T-helper 1 cell treated with Interleukin-12 subunit alpha and Interleukin-12 subunit beta and Interleukin-4 antibody, amounts not matched to agents 30 μg/mL and 1 μg/mL, for 36 hours (primary cell): ENCODE measurements around the gene VTA1.
"Not testable (repeated sequence)": the region's sequence is repeated elsewhere in the genome, so short reads cannot be mapped to it uniquely, and the experiment has no call there.

ENCODE experiments used
- H3K27ac Mint-ChIP-seq: one replicate; pipeline ENCODE4 v1.8.0; 2021; ENCODE audit warnings: mild to moderate bottlenecking, mixed read lengths
- H3K27me3 Mint-ChIP-seq: one replicate; pipeline ENCODE4 v1.8.0; 2021; ENCODE audit warnings: low read depth, mixed read lengths
- H3K36me3 Mint-ChIP-seq: one replicate; pipeline ENCODE4 v1.8.0; 2021; ENCODE audit warnings: low read depth, mixed read lengths
- H3K4me1 Mint-ChIP-seq: one replicate; pipeline ENCODE4 v1.8.0; 2021; ENCODE audit warnings: low read depth, mixed read lengths
- H3K4me3 Mint-ChIP-seq: one replicate; pipeline ENCODE4 v1.8.0; 2021; ENCODE audit warnings: mild to moderate bottlenecking, moderate library complexity, mixed read lengths
- H3K9me3 Mint-ChIP-seq: one replicate; pipeline ENCODE4 v1.8.0; 2021; ENCODE audit warnings: mixed read lengths

The VTA1 gene

DNA sequence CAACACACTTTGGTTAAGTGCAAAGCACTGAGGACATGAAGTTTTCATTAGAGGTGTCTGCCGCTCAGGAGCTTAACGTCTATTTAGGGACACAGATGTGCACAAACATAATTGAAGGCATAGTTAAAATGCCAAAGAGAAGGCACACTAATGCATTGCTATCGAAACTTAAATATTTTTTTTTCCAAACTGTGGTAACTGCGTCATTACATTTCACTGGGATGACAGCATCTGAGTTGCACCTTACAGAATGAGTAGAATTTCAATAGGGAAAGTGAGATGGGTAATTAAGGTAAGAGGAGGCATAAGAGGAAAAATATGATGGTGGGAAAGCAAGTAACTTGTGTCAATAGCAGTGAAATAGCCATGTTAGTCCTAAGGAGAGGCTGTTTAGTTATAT lies 79.7 kb downstream of the VTA1 start:
- no peak overlapping the region for H3K4me3 Mint-ChIP-seq
- no peaks in the 10 kb centered on the region for H3K27me3 Mint-ChIP-seq
- no peaks in the 10 kb centered on the region for H3K36me3 Mint-ChIP-seq
- no peaks in the 10 kb centered on the region for H3K4me1 Mint-ChIP-seq
- H3K9me3 Mint-ChIP-seq, result no peaks in the 10 kb centered on the region
- no peak overlapping the region for H3K27ac Mint-ChIP-seq

DNA sequence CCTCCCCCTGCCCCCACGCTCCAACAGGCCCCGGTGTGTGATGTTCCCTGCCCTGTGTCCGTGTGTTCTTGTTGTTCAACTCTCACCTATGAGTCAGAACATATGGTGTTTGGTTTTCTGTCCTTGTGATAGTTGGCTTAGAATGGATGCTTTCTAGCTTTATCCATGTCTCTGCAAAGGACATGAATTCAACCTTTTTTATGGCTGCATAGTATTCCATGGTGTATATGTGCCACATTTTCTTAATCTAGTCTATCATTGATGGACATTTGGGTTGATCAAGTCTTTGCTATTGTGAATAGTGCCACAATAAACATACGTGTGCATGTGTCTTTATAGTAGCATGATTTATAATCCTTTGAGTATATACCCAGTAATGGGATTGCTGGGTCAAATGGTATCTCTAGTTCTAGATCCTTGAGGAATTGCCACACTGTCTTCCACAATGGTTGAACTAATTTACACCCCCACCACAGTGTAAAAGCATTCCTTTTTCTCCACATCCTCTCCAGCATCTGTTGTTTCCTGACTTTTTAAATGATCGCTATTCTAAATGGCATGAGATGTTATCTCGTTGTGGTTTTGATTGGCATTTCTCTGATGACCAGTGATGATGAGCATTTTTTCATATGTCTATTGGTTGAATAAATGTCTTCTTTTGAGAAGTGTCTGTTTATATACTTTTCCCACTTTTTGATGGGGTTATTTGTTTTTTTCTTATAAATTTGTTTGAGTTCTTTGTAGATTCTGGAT lies 82.6 kb downstream of the VTA1 start:
- not testable (repeated sequence) for H3K9me3 Mint-ChIP-seq, H3K36me3 Mint-ChIP-seq, H3K27me3 Mint-ChIP-seq, H3K4me3 Mint-ChIP-seq, H3K4me1 Mint-ChIP-seq, H3K27ac Mint-ChIP-seq

DNA sequence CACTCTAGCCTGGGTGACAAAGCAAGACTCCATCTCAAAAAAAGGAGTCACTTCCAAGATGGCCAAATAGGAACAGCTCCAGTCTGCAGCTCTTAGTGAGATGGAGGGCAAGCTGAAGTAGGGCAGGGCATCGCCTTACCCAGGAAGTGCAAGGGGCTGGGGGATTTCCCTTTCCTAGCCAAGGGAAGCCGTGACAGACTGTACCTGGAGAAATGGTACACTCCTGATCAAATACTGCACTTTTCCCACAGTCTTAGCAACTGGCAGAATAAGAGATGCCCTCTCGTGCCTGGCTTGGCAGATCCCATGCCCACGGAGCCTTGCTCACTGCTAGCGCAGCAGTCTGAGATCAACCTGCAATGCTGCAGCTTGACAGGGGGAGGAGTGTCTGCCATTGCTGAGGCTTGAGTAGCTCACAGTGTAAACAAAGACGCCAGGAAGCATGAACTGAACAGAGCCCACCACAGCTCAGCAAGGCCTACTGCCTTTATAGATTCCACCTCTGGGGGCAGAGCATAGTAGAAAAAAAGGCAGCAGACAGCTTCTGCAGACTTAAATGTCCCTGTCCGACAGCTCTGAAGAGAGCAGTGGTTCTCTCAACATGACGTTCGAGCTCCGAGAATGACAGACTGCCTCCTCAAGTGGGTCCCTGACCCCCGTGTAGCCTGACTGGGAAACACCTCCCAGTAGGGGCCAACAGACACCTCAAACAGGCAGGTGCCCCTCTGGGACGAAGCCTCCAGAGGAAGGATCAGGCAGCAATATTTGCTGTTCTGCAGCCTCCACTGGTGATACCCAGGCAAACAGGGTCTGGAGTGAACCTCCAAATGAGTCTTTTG lies 85.4 kb downstream of the VTA1 start:
- not testable (repeated sequence) for H3K9me3 Mint-ChIP-seq, H3K27me3 Mint-ChIP-seq, H3K4me1 Mint-ChIP-seq, H3K36me3 Mint-ChIP-seq, H3K27ac Mint-ChIP-seq, H3K4me3 Mint-ChIP-seq

DNA sequence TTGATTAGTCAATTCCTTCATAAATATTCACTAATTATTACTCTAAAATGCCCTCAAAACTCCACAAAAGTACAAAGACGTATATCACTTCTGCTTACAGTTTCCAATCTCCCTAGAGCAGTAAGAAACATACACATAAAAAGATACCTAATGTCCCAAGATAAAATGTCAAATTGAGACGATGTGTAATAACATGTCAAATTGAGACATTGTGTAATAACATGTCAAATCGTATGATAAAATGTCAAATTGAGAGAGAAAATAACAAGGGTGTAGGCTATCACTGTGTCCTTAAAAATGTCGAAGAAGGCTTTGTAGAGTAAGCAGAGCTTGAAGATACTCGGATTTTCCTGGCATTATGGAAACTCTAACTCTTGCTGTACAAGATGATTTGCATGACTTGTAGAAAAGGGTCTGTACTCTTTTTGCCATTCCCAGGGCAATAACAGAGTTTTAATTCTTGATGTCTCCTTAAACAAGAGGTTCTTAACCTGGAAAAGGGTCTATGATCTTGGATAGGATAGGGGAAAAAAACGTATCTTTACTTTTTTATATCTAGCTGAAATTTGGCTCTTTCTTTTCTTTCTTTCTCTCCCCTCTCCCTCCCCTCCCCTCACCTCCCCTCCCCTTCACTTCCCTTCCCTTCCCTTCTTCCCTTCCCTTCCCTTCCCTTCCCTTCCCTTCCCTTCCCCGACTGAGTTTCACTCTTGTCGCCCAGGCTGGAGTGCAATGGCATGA lies 87.1 kb downstream of the VTA1 start:
- Mint-ChIP-seq H3K27me3 (peaks cover 4% of the 10 kb centered on the region), H3K4me1 (no peaks in the 10 kb centered on the region), H3K4me3 (no peak overlapping the region), H3K9me3 (no peaks in the 10 kb centered on the region), H3K36me3 (no peaks in the 10 kb centered on the region), H3K27ac (no peak overlapping the region)

DNA sequence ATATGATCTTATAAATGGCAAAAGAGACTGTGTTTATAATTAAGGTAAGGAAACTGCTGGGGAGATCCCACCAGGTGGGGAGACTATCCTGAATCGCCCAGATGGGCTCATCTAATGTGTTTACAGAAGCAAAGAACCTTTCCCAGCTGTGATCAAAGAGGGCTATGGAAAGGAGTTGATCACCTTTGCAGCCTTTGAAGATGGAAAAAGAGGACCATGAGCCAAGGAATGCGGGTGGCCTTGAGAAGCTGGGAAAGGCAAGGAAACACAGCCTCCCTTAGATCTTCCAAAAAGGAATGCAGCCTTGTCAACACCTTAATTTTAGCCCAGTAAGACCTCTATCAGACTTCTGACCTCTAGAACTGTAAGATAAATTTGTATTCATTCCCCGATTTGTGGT lies 88.2 kb downstream of the VTA1 start:
- no peaks in the 10 kb centered on the region for H3K36me3 Mint-ChIP-seq
- H3K4me3 Mint-ChIP-seq, result no peak overlapping the region
- H3K4me1 Mint-ChIP-seq, result no peaks in the 10 kb centered on the region
- peaks cover 4% of the 10 kb centered on the region for H3K27me3 Mint-ChIP-seq
- H3K9me3 Mint-ChIP-seq, result no peaks in the 10 kb centered on the region
- H3K27ac Mint-ChIP-seq, result no peak overlapping the region

DNA sequence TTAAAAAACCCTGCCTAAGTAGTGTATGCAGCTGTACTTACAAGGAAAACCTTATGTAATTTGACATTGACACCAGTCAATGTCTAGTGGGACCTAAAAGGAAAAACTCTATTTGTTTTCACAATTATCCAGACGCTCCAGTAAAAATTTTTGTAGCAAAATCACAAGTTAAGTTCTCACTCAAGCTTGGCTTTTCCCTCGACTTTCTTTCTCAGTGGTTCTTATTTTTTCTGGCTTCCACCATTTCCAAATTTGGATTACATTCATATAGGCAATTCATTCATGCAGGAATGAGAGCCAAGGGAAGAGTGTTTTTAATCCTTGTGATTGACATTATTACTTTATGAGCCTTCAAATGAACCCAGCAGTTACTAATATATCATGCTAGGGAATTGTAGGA lies 88.7 kb downstream of the VTA1 start:
- H3K4me3 Mint-ChIP-seq, result no peak overlapping the region
- no peaks in the 10 kb centered on the region for H3K9me3 Mint-ChIP-seq
- H3K27me3 Mint-ChIP-seq, result peaks cover 4% of the 10 kb centered on the region
- H3K4me1 Mint-ChIP-seq, result no peaks in the 10 kb centered on the region
- H3K27ac Mint-ChIP-seq, result no peak overlapping the region
- no peaks in the 10 kb centered on the region for H3K36me3 Mint-ChIP-seq

DNA sequence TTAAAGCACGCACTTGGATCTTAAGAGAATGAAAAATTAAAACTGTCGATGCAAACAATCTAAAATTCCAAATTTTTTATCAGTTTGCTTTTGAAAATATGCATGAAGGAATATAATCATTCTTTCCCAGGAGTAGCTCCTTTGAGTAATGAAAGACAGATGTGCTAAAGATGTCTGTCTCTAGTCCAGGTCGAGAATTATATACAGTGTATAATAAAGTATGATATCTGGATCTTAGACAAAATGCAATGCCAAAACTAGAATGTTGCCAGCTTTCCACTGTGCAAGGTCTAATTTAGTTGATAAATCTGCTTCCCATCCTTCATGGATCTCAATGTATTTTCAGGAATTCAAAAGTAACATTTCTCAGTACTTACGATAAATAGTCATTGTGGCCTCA lies 89.6 kb downstream of the VTA1 start:
- no peaks in the 10 kb centered on the region for H3K4me1 Mint-ChIP-seq
- no peaks in the 10 kb centered on the region for H3K36me3 Mint-ChIP-seq
- H3K27ac Mint-ChIP-seq, result no peak overlapping the region
- no peaks in the 10 kb centered on the region for H3K9me3 Mint-ChIP-seq
- no peak overlapping the region for H3K4me3 Mint-ChIP-seq
- peaks cover 4% of the 10 kb centered on the region for H3K27me3 Mint-ChIP-seq

DNA sequence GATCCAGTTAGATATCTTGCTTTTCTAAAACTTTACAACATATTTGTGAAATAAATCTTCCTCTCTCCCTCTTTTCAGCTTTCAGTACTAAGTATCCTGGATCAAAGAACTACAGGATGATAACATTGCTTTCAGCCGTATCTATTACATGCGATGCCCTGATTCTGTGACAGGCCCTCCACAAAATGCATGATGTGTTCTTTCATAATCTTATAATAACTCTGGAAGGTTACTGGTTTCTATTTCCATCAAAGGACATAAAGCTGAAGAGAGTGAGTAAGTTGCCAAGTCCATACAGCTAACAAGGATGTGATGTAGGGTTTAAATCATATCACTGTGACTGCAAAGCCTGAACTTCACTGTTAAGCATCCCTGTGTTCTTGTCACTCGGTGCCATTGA lies 91.8 kb downstream of the VTA1 start:
- H3K27me3 Mint-ChIP-seq, result peaks cover 4% of the 10 kb centered on the region
- no peaks in the 10 kb centered on the region for H3K4me1 Mint-ChIP-seq
- H3K9me3 Mint-ChIP-seq, result no peaks in the 10 kb centered on the region
- H3K36me3 Mint-ChIP-seq, result no peaks in the 10 kb centered on the region
- H3K4me3 Mint-ChIP-seq, result no peak overlapping the region
- H3K27ac Mint-ChIP-seq, result no peak overlapping the region

DNA sequence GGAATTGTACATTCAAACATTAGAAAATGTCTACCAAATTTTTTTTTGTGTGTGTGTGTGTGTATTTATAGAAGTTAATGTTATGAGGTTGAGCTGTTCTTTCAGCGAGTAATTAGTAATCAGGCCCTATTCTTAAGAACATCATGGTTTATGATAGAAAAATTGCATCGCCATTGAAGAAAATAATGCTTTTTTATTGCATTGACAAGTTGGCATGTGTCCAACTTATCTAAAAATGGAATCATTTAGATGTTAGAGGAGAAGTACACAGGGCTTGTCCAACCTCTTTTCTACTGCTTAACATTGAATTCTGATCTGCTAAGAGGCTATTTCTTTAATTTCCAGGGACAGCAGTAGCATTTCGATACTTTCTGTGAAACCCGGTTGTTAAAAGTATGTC lies 93.1 kb downstream of the VTA1 start:
- H3K27ac Mint-ChIP-seq, result no peak overlapping the region
- H3K36me3 Mint-ChIP-seq, result no peaks in the 10 kb centered on the region
- no peak overlapping the region for H3K4me3 Mint-ChIP-seq
- no peaks in the 10 kb centered on the region for H3K9me3 Mint-ChIP-seq
- no peaks in the 10 kb centered on the region for H3K4me1 Mint-ChIP-seq
- peaks cover 8% of the 10 kb centered on the region for H3K27me3 Mint-ChIP-seq

DNA sequence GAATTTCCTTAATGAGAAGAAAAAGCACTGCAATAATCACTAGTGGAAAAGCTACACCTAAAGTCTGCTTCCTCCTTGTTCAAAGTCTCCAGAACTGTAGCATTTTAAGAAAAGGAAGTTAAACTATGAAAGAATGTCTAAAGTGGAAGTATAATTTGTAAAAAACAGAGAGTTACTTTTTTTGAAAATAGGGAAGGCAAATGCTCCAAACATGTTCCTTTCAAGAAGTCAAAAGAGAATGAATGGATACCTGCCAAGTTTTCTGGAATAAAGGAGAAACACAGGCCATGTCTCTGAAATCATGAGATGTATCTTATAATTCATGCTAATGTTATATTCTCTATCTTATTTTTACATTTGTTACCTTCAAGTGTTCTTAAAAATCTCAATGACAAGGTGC lies 94.0 kb downstream of the VTA1 start:
- peaks cover 8% of the 10 kb centered on the region for H3K27me3 Mint-ChIP-seq
- no peaks in the 10 kb centered on the region for H3K4me1 Mint-ChIP-seq
- H3K36me3 Mint-ChIP-seq, result no peaks in the 10 kb centered on the region
- no peak overlapping the region for H3K27ac Mint-ChIP-seq
- H3K9me3 Mint-ChIP-seq, result no peaks in the 10 kb centered on the region
- H3K4me3 Mint-ChIP-seq, result no peak overlapping the region

DNA sequence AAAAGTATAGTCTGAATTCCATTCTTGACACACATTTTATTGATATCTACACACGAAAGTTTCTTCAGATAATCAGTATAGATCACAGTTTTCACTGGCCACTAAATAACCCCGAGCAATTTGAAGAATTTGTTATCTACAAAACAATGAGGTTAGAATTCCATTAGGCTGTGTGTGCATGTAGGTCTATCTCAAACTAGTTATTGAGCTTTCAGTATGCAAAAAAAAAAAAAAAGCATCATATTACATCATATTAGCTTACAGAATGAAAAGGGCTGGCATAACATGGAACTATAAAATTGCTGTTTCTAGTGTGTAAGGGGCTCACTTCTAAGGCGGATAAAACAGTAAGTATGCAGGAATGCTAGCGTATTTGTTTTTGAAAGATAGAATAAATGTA lies 95.2 kb downstream of the VTA1 start:
- Mint-ChIP-seq H3K27me3 (peaks cover 8% of the 10 kb centered on the region), H3K4me3 (no peak overlapping the region), H3K27ac (no peak overlapping the region), H3K9me3 (no peaks in the 10 kb centered on the region), H3K36me3 (no peaks in the 10 kb centered on the region), H3K4me1 (no peaks in the 10 kb centered on the region)

DNA sequence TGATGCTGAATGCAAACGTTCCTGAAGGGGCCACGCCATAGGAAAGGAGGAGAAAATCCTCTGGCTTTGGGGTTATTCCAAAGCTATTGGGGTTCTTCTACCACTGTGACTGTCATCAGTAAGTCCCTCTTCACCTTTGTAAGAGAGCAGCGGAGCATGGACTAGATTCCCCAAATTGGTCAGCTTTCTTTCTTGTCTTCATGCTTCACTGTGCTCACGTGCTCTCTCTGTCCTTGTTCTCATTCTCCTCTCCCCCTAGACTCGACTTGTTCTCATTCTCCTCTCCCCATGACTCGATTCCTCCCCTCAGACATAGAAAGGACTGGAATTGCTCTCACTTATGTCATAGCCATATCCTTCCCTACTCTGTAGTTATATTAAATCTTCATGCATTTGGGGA lies 99.9 kb downstream of the VTA1 start:
- Mint-ChIP-seq H3K27me3 (peaks cover 4% of the 10 kb centered on the region), H3K27ac (no peak overlapping the region), H3K36me3 (no peaks in the 10 kb centered on the region), H3K4me3 (no peak overlapping the region), H3K9me3 (no peaks in the 10 kb centered on the region), H3K4me1 (no peaks in the 10 kb centered on the region)

DNA sequence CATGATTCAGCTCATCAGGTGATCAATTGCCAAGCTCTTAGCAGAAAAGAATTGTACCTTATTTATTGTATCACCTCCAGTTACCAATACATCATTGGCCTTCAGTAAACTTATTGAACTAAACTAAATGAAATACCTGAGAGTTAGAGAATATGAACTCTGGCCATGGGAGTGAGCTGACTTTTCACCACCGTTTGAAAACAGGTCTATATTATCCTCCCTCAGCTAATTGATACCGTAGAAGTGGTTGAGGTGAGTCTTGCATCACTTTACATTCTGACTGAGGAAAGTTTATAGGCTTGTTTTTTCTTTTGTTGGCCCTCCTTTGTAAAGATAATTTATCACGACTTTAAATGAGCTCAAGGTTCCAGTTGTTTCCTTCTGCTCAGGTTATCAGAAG lies 102.2 kb downstream of the VTA1 start:
- H3K4me1 Mint-ChIP-seq, result no peaks in the 10 kb centered on the region
- H3K9me3 Mint-ChIP-seq, result no peaks in the 10 kb centered on the region
- H3K4me3 Mint-ChIP-seq, result no peak overlapping the region
- H3K27ac Mint-ChIP-seq, result no peak overlapping the region
- peaks cover 4% of the 10 kb centered on the region for H3K27me3 Mint-ChIP-seq
- H3K36me3 Mint-ChIP-seq, result no peaks in the 10 kb centered on the region

DNA sequence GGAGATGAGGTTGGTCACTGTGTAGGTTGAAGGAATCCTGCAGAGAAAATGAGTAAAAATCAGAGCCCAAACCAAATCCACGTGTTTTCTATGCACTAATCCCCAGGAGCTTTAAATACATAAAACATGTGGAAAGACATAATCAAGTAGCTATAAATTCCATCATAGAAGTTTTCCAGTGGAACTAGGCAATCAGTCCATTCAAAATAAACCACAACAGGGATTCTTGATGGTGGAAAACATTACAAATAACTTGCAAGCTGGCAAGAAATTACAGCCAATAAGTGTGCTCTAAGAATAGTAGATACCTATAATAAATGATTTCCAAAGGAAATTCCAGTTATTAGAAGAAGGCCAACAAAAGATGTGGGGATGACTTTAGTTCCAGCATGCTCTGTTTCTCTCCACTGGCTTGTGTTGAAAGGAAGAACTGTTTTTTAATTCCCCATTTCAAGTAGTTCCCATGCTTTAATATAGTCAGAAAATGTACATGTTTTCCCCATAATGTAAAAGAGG lies 104.9 kb downstream of the VTA1 start:
- H3K36me3 Mint-ChIP-seq, result no peaks in the 10 kb centered on the region
- H3K4me1 Mint-ChIP-seq, result no peaks in the 10 kb centered on the region
- H3K9me3 Mint-ChIP-seq, result no peaks in the 10 kb centered on the region
- H3K27me3 Mint-ChIP-seq, result no peaks in the 10 kb centered on the region
- no peak overlapping the region for H3K4me3 Mint-ChIP-seq
- H3K27ac Mint-ChIP-seq, result no peak overlapping the region

DNA sequence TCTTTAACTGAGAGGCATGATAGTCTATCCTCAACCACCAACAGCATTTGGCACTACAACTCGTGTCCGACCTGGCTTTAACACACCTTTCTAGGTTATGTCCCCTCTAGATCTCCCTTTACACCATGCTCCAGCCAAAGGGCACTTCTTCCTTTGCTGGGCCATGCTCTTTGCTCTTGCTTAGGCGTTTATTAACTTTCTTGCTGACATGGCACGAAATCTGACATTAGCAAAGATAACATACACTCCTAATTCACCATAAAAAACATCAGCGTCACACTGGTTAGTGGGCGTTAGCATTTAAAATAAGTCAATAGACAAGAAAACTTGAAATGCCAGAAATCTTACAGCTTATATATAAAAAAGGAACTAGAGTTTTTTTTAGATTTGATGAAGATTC lies 107.5 kb downstream of the VTA1 start:
- Mint-ChIP-seq H3K36me3 (no peaks in the 10 kb centered on the region), H3K27ac (no peak overlapping the region), H3K27me3 (no peaks in the 10 kb centered on the region), H3K4me3 (no peak overlapping the region), H3K4me1 (no peaks in the 10 kb centered on the region), H3K9me3 (no peaks in the 10 kb centered on the region)
